Neural progenitor cell (in vitro differentiated cells): ENCODE measurements around the gene ERC2. TPM values are rescaled to one million over a fixed set of nuclear protein-coding genes. Genes with fewer than 3 reads are reported as not detected.
A peak's percentile ranks its signal among the peaks of the same experiment; 100 is the strongest.

Experiments used
- DNase-seq: peaks from one replicate; pipeline ENCODE4 v3.0.0-alpha.2; 2016; ENCODE audit warnings: low spot score
- H2AFZ ChIP-seq: fragments of 200-600 bp; sonication (generic); replicated peaks from 2 replicates; pipeline ENCODE4 v1.6.1; 2016; ENCODE audit warnings: antibody characterized with exemption
- H3F3A ChIP-seq: fragments of 200-600 bp; sonication (generic); 2 replicates; pipeline ENCODE4 v1.6.1; 2016; ENCODE audit warnings: antibody characterized with exemption, low read depth
- H3K27ac ChIP-seq: fragments of 200-600 bp; sonication (generic); 2 replicates; pipeline ENCODE4 v1.5.1; 2016; ENCODE audit warnings: mild to moderate bottlenecking
- H3K27me3 ChIP-seq: fragments of 200-600 bp; sonication (generic); 2 replicates; pipeline ENCODE4 v1.6.1; 2016; ENCODE audit warnings: mild to moderate bottlenecking, moderate library complexity
- H3K36me3 ChIP-seq: fragments of 200-600 bp; sonication (generic); 2 replicates; pipeline ENCODE4 v1.5.1; 2016
- H3K4me1 ChIP-seq: fragments of 200-600 bp; sonication (generic); 2 replicates; pipeline ENCODE4 v1.6.1; 2016; ENCODE audit warnings: mixed run types
- H3K4me2 ChIP-seq: fragments of 200-600 bp; sonication (generic); 2 replicates; pipeline ENCODE4 v1.6.1; 2016
- H3K4me3 ChIP-seq: fragments of 200-600 bp; sonication (generic); 2 replicates; pipeline ENCODE4 v1.5.1; 2016
- H3K79me2 ChIP-seq: fragments of 200-600 bp; sonication (generic); 2 replicates; pipeline ENCODE4 v1.6.1; 2016; ENCODE audit warnings: low read depth
- H3K9ac ChIP-seq: fragments of 200-600 bp; sonication (generic); 2 replicates; pipeline ENCODE4 v1.6.1; 2016
- H3K9me3 ChIP-seq: fragments of 200-600 bp; sonication (generic); 2 replicates; pipeline ENCODE4 v1.5.1; 2016; ENCODE audit warnings: low read depth
- H4K20me1 ChIP-seq: fragments of 200-600 bp; sonication (generic); 2 replicates; pipeline ENCODE4 v1.6.1; 2016; ENCODE audit warnings: low read depth
- H3K27ac Mint-ChIP-seq: 3 replicates; pipeline ENCODE4 v1.8.0; 2021; ENCODE audit warnings: mixed read lengths
- H3K27me3 Mint-ChIP-seq: 2 replicates; pipeline ENCODE4 v1.8.0; 2022; ENCODE audit warnings: low read depth, mild to moderate bottlenecking, inconsistent platforms, moderate library complexity, mixed read lengths; ENCODE audit not compliant: insufficient read depth
- H3K36me3 Mint-ChIP-seq: 3 replicates; pipeline ENCODE4 v1.8.0; 2021; ENCODE audit warnings: mixed read lengths
- H3K4me1 Mint-ChIP-seq: 3 replicates; pipeline ENCODE4 v1.8.0; 2021; ENCODE audit warnings: mixed read lengths
- H3K4me3 Mint-ChIP-seq: 3 replicates; pipeline ENCODE4 v1.8.0; 2021; ENCODE audit warnings: mild to moderate bottlenecking, moderate library complexity, mixed read lengths
- H3K9me3 Mint-ChIP-seq: 3 replicates; pipeline ENCODE4 v1.8.0; 2020; ENCODE audit warnings: mixed read lengths
- EZH2 ChIP-seq: fragments of 200-600 bp; sonication (generic); IDR thresholded peaks from 2 replicates; pipeline ENCODE4 v1.6.1; 2017; ENCODE audit warnings: antibody characterized with exemption, mild to moderate bottlenecking, moderate library complexity
- EZH2phosphoT487 ChIP-seq: fragments of 200-600 bp; sonication (generic); IDR thresholded peaks from 2 replicates; pipeline ENCODE4 v1.6.1; 2017; ENCODE audit warnings: antibody characterized with exemption
- total RNA-seq: library from RNA; depleted of rRNA; stranded (reverse); fragments of >200 nt; gene quantifications from 2 replicates; pipeline ENCODE4 v1.2.3, GENCODE V29; 2015; ENCODE audit warnings: low replicate concordance
- TF ChIP-seq, protein P1 (sequence below): fragments of 200-600 bp; sonication (generic); IDR thresholded peaks from 2 replicates; pipeline ENCODE4 v1.5.1; 2017; ENCODE audit warnings: antibody characterized with exemption, mild to moderate bottlenecking

ERC2 gene
- total RNA-seq, 1 donor from 2014 or later: 24.8 TPM

DNA sequence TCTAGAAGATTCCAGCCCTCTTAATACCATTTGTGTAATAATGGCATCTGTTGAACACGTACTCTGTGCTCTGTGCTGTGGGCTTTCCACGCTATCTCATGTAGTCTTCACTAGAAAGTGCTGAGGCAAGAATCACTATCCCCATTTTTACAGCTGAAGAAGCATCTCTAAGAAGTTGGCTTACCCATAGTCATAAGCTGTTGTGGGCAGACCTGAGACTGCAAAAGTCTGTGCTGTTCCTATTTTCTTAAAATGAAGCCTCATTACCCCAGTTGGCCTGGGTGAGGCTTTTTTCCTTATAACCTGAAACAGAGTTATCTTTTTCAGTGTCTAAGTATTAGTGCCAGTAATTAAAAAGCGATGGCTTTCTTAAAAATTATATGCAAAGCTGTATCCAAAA, 58.5 kb downstream of the ERC2 start:
- no peaks in the 10 kb centered on the region for H3K27me3 ChIP-seq
- no peaks in the 10 kb centered on the region for H3K36me3 ChIP-seq
- no peaks in the 10 kb centered on the region for H3K4me1 ChIP-seq
- H3K4me3 Mint-ChIP-seq: no peak overlapping the region
- peaks cover 8% of the 10 kb centered on the region for H3K27me3 Mint-ChIP-seq
- H3K9me3 Mint-ChIP-seq: no peaks in the 10 kb centered on the region
- H3K27ac ChIP-seq: no peak overlapping the region
- no peaks in the 10 kb centered on the region for H3K9me3 ChIP-seq
- no peak overlapping the region for H3K4me3 ChIP-seq
- H3F3A ChIP-seq: no peaks in the 10 kb centered on the region
- no peaks in the 10 kb centered on the region for H4K20me1 ChIP-seq
- no peaks in the 10 kb centered on the region for H3K79me2 ChIP-seq
- H3K4me2 ChIP-seq: no peak overlapping the region
- no peak overlapping the region for H2AFZ ChIP-seq
- H3K4me1 Mint-ChIP-seq: peaks cover 12% of the 10 kb centered on the region
- H3K9ac ChIP-seq: no peak overlapping the region
- TF ChIP-seq EZH2 (no peak), EZH2phosphoT487 (no peak)
- TF ChIP-seq, protein P1, sequence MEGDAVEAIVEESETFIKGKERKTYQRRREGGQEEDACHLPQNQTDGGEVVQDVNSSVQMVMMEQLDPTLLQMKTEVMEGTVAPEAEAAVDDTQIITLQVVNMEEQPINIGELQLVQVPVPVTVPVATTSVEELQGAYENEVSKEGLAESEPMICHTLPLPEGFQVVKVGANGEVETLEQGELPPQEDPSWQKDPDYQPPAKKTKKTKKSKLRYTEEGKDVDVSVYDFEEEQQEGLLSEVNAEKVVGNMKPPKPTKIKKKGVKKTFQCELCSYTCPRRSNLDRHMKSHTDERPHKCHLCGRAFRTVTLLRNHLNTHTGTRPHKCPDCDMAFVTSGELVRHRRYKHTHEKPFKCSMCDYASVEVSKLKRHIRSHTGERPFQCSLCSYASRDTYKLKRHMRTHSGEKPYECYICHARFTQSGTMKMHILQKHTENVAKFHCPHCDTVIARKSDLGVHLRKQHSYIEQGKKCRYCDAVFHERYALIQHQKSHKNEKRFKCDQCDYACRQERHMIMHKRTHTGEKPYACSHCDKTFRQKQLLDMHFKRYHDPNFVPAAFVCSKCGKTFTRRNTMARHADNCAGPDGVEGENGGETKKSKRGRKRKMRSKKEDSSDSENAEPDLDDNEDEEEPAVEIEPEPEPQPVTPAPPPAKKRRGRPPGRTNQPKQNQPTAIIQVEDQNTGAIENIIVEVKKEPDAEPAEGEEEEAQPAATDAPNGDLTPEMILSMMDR: no peak
- DNase-seq: no peak
- H3K27ac Mint-ChIP-seq: no peak overlapping the region
- peaks cover 2% of the 10 kb centered on the region for H3K36me3 Mint-ChIP-seq

DNA sequence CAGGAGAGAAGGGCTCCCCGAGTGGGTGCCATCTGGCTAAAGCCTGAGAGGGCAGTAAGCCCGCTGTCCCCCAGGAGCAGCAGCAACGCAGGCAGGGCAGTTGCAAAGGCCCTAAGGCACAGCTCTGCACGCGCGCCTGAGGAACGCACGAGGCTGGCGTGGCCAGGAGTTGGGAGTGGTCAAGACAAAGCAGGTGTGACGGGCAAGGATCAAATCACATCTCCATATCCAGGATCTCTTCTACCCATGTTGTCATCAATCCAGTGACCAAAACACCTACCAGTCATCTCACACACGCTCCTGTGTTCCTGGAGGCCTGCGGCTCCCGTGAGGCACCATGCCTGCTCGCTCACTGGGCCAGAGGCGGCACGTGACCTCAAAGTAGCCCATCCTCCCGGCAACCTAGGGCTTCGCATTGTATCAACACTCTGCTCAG, 59.5 kb downstream of the ERC2 start:
- Histone ChIP-seq H3K4me2 (no peak overlapping the region), H3F3A (no peaks in the 10 kb centered on the region), H3K36me3 (no peaks in the 10 kb centered on the region), H3K4me3 (no peak overlapping the region), H2AFZ (no peak overlapping the region), H3K9ac (no peak overlapping the region), H3K27me3 (no peaks in the 10 kb centered on the region), H3K4me1 (no peaks in the 10 kb centered on the region), H3K27ac (no peak overlapping the region), H3K79me2 (no peaks in the 10 kb centered on the region), H4K20me1 (no peaks in the 10 kb centered on the region), H3K9me3 (no peaks in the 10 kb centered on the region)
- Mint-ChIP-seq H3K4me1 (peaks cover 6% of the 10 kb centered on the region), H3K9me3 (no peaks in the 10 kb centered on the region), H3K27me3 (peaks cover 8% of the 10 kb centered on the region), H3K4me3 (peak overlapping the region; percentile 54), H3K27ac (peak overlapping the region; percentile 80), H3K36me3 (peaks cover 2% of the 10 kb centered on the region)
- no peak for DNase-seq
- no peak for TF ChIP-seq EZH2
- TF ChIP-seq EZH2phosphoT487: no peak
- TF ChIP-seq, protein P1: no peak

DNA sequence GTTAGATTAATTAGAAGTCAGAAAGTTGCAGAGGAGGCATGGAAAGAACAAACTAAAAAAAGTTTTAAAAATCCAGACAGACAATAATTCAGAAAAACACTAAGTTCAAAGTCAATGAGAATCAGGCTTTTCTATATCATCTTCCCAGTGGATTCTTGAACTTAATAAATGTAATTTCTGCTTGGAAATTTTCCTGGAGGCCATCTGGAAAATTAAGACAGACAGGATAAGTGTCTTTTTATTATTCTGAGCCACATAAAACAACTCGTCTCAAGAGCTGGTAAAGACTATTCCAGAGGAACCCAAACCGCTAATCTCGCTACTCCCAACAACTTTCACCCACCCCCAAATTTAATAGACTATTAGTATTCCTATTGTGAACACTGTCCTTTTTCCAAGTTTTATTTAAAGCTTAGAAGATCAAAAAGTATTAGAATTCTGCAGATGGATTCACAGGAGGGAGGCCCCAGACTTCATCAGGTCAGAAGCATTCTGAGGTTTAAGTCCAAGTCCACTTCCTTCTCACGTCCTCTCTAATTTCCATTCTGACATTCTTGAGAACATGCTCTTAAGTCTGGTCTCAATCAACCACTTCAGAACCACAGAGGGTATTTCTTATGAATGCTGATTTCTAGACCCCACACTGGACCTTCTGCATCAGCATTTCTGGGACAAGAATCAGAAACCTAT, 61.3 kb downstream of the ERC2 start:
- H3K9me3 ChIP-seq: no peaks in the 10 kb centered on the region
- no peak overlapping the region for H3K4me2 ChIP-seq
- no peak for TF ChIP-seq EZH2
- TF ChIP-seq EZH2phosphoT487: no peak
- TF ChIP-seq, protein P1: no peak
- H3K27ac ChIP-seq: no peak overlapping the region
- no peak for DNase-seq
- H3K27ac Mint-ChIP-seq: no peak overlapping the region
- H2AFZ ChIP-seq: no peak overlapping the region
- H3K4me1 ChIP-seq: no peaks in the 10 kb centered on the region
- H3K4me3 Mint-ChIP-seq: no peak overlapping the region
- H3K36me3 ChIP-seq: no peaks in the 10 kb centered on the region
- peaks cover 1% of the 10 kb centered on the region for H3K36me3 Mint-ChIP-seq
- no peaks in the 10 kb centered on the region for H3F3A ChIP-seq
- no peak overlapping the region for H3K9ac ChIP-seq
- no peaks in the 10 kb centered on the region for H3K27me3 ChIP-seq
- H3K4me1 Mint-ChIP-seq: no peaks in the 10 kb centered on the region
- H3K27me3 Mint-ChIP-seq: peaks cover 10% of the 10 kb centered on the region
- H3K4me3 ChIP-seq: no peak overlapping the region
- H3K79me2 ChIP-seq: no peaks in the 10 kb centered on the region
- no peaks in the 10 kb centered on the region for H3K9me3 Mint-ChIP-seq
- no peaks in the 10 kb centered on the region for H4K20me1 ChIP-seq
